Liver (tissue), 9 donors: ENCODE measurements around the gene RERE. TPM values are rescaled to one million over a fixed set of nuclear protein-coding genes. Genes with fewer than 3 reads are reported as not detected.
"Not testable (repeated sequence)": the region's sequence is repeated elsewhere in the genome, so short reads cannot be mapped to it uniquely, and the experiment has no call there.

Experiments
- DNase-seq: peaks from one replicate; pipeline ENCODE4 v3.0.0-alpha.2; 2017; ENCODE audit warnings: low spot score
- H3K27ac ChIP-seq, 2 donors: one replicate each; pipeline ENCODE4 v1.7.0; 2013; ENCODE audit warnings: inconsistent platforms in 2 of 2, low read length in 2 of 2, control low read depth in 1 of 2, low read depth in 1 of 2, mild to moderate bottlenecking in 1 of 2
- H3K27me3 ChIP-seq, 4 donors: one replicate each; pipeline versions ENCODE4 v1.6.1 to v1.7.0; 2013; ENCODE audit warnings: low read length in 3 of 4, inconsistent platforms in 1 of 4, mild to moderate bottlenecking in 1 of 4, moderate library complexity in 1 of 4; ENCODE audit not compliant: control insufficient read depth in 4 of 4, insufficient read depth in 4 of 4
- H3K36me3 ChIP-seq, 4 donors: one replicate each; pipeline versions ENCODE4 v1.6.1 to v1.7.0; 2013; ENCODE audit warnings: low read length in 3 of 4, mild to moderate bottlenecking in 3 of 4, low read depth in 1 of 4, moderate library complexity in 1 of 4; ENCODE audit not compliant: control insufficient read depth in 4 of 4, insufficient read depth in 3 of 4
- H3K4me1 ChIP-seq, 4 donors: one replicate each; pipeline versions ENCODE4 v1.6.1 to v1.7.0; 2013; ENCODE audit warnings: low read length in 3 of 4, mild to moderate bottlenecking in 3 of 4, moderate library complexity in 1 of 4; ENCODE audit not compliant: control insufficient read depth in 4 of 4, insufficient read depth in 4 of 4
- H3K4me3 ChIP-seq, 3 donors: one replicate each; pipeline versions ENCODE4 v1.6.1 to v1.7.0; 2013; ENCODE audit warnings: low read length in 3 of 3, control low read depth in 1 of 3, low read depth in 1 of 3, mild to moderate bottlenecking in 1 of 3
- H3K9ac ChIP-seq, 2 donors: one replicate each; pipeline ENCODE4 v1.7.0; 2013; ENCODE audit warnings: low read length in 2 of 2, mild to moderate bottlenecking in 2 of 2, moderate library complexity in 2 of 2, control low read depth in 1 of 2, low read depth in 1 of 2
- H3K9me3 ChIP-seq, 4 donors: one replicate each; pipeline versions ENCODE4 v1.6.1 to v1.7.0; 2013; ENCODE audit warnings: low read length in 3 of 4; ENCODE audit not compliant: control insufficient read depth in 4 of 4
- FOXA1 ChIP-seq: IDR thresholded peaks from 2 replicates; pipeline ENCODE4 v1.6.1; 2016; ENCODE audit warnings: antibody characterized with exemption
- FOXA2 ChIP-seq: IDR thresholded peaks from 2 replicates; pipeline ENCODE4 v1.6.1; 2016; ENCODE audit warnings: antibody characterized with exemption
- GABPA ChIP-seq, 2 donors: IDR thresholded peaks in 1 of 2; conservative IDR thresholded peaks in 1 of 2; 2 replicates each; pipeline ENCODE4 v1.6.1; 2016; ENCODE audit warnings: antibody characterized with exemption in 2 of 2, mild to moderate bottlenecking in 1 of 2, moderate library complexity in 1 of 2
- HNF4A ChIP-seq, 2 donors: conservative IDR thresholded peaks; 2 replicates each; pipeline ENCODE4 v1.6.1; 2016; ENCODE audit warnings: antibody characterized with exemption in 2 of 2, mild to moderate bottlenecking in 2 of 2
- JUND ChIP-seq, 2 donors: IDR thresholded peaks; 2 replicates each; pipeline ENCODE4 v1.6.1; 2016; ENCODE audit warnings: antibody characterized with exemption in 2 of 2
- NR2F2 ChIP-seq: IDR thresholded peaks from 2 replicates; pipeline ENCODE4 v1.6.1; 2016; ENCODE audit warnings: antibody characterized with exemption
- RAD21 ChIP-seq, 2 donors: IDR thresholded peaks; 2 replicates each; pipeline ENCODE4 v1.6.1; 2016; ENCODE audit warnings: antibody characterized with exemption in 2 of 2, mild to moderate bottlenecking in 2 of 2
- RXRA ChIP-seq, 2 donors: IDR thresholded peaks; 2 replicates each; pipeline ENCODE4 v1.6.1; 2017 to 2018; ENCODE audit warnings: antibody characterized with exemption in 2 of 2, mild to moderate bottlenecking in 1 of 2
- SP1 ChIP-seq: IDR thresholded peaks from 2 replicates; pipeline ENCODE4 v1.6.1; 2018; ENCODE audit warnings: antibody characterized with exemption, mild to moderate bottlenecking
- WGBS: extraction: QIAGEN DNeasy Blood & Tissue Kit; methylation state at CpG from one replicate; pipeline ENCODE4 v1.1.7; 2013; 5-methylcytosine and 5-hydroxymethylcytosine counted together
- polyA plus RNA-seq, 2 donors: library from polyadenylated mRNA; stranded (reverse) in 1 of 2; unstranded in 1 of 2; fragments of 200-250 nt in 1 of 2; fragments of >200 nt in 1 of 2; fragmentation: Nextera tagmentation in 1 of 2; extraction: Ambion mirVana in 1 of 2; gene quantifications; one replicate each; pipeline versions ENCODE4 v1.2.1 to v1.2.3, GENCODE V29; 2013 to 2015
- total RNA-seq, 2 donors: library from RNA; depleted of rRNA; stranded (reverse); fragments of >200 nt; gene quantifications; one replicate each; pipeline ENCODE4 v1.2.3, GENCODE V29; 2014
- TF ChIP-seq, protein P1 (sequence below): fragments of 150-350 bp; IDR thresholded peaks from 2 replicates; pipeline ENCODE4 v1.5.1; 2017; ENCODE audit warnings: improper control_type of control experiment, low read depth, low read length; ENCODE audit not compliant: missing input control
- TF ChIP-seq, protein P2 (sequence below): IDR thresholded peaks from 2 replicates; pipeline ENCODE4 v1.6.1; 2016; ENCODE audit warnings: antibody characterized with exemption, mild to moderate bottlenecking
- TF ChIP-seq, protein P3 (sequence below): IDR thresholded peaks from 2 replicates; pipeline ENCODE4 v1.6.1; 2016; ENCODE audit warnings: antibody characterized with exemption
- donor health status: healthy.
- donor health status: healthy.
- donor health status: healthy.
- donor health status: healthy.
- donor health status: healthy.

RERE gene
- total and polyA plus RNA-seq, 4 donors: 9.8 to 49.1 (median 24.8) TPM

DNA sequence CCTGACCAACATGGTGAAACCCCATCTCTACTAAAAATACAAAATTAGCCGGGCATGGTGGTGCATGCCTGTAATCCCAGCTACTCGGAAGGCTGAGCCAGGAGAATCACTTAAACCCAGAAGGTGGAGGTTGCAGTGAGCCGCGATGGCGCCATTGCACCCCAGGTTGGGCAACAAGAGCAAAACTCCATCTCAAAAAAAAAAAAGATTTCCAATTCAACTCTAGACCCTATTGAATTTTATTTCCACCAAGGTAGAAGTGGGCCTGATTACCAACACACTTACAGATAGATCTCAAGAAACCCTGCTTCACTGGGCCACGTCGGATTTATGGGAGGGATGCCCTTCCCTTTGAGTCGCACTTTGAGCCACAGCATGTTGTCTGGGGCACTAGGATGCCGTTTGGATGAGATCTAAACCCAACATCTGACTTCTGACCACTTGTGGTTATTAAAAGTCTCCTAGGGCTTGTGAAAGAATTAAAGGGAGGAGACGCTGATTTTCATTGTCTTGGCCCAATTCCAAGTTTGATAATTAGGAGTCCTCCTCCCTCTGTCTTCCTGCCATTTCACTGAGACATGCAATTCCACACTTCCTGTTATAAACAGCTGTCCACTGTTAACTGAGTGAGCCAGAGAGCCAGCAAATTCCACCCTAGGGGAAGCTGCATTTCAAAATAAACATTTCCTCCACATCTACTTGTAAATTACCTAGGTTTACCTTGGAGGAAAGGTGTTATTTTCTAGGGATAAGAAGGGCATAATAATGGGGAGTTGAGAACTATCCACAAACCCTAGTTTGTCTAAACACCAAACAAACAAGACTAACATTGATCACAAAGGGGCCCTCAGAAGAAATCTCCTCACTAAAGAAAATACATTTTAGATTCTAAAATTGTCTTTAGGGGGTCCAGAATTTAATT, 5.2 kb upstream of the RERE start:
- no peak for DNase-seq
- no peak overlapping the region for H3K27ac ChIP-seq
- H3K9me3 ChIP-seq: no peaks in the 10 kb centered on the region
- no peak overlapping the region for H3K4me3 ChIP-seq
- no peaks in the 10 kb centered on the region for H3K27me3 ChIP-seq
- WGBS: 70% methylated on average over 10 of the region's 10 CpGs
- H3K9ac ChIP-seq: no peak overlapping the region
- H3K4me1 ChIP-seq: peaks cover 0 to 9% (median 5%) of the 10 kb centered on the region in 4 donors
- TF ChIP-seq, protein P1, sequence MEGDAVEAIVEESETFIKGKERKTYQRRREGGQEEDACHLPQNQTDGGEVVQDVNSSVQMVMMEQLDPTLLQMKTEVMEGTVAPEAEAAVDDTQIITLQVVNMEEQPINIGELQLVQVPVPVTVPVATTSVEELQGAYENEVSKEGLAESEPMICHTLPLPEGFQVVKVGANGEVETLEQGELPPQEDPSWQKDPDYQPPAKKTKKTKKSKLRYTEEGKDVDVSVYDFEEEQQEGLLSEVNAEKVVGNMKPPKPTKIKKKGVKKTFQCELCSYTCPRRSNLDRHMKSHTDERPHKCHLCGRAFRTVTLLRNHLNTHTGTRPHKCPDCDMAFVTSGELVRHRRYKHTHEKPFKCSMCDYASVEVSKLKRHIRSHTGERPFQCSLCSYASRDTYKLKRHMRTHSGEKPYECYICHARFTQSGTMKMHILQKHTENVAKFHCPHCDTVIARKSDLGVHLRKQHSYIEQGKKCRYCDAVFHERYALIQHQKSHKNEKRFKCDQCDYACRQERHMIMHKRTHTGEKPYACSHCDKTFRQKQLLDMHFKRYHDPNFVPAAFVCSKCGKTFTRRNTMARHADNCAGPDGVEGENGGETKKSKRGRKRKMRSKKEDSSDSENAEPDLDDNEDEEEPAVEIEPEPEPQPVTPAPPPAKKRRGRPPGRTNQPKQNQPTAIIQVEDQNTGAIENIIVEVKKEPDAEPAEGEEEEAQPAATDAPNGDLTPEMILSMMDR: no peak
- TF ChIP-seq FOXA2: no peak
- peak; percentile 35 for TF ChIP-seq NR2F2
- peak in 1 of 2 donors; percentile 24 for TF ChIP-seq RAD21 (IDR thresholded peaks at IDR 0.05)
- no peak for TF ChIP-seq FOXA1
- TF ChIP-seq, protein P2, sequence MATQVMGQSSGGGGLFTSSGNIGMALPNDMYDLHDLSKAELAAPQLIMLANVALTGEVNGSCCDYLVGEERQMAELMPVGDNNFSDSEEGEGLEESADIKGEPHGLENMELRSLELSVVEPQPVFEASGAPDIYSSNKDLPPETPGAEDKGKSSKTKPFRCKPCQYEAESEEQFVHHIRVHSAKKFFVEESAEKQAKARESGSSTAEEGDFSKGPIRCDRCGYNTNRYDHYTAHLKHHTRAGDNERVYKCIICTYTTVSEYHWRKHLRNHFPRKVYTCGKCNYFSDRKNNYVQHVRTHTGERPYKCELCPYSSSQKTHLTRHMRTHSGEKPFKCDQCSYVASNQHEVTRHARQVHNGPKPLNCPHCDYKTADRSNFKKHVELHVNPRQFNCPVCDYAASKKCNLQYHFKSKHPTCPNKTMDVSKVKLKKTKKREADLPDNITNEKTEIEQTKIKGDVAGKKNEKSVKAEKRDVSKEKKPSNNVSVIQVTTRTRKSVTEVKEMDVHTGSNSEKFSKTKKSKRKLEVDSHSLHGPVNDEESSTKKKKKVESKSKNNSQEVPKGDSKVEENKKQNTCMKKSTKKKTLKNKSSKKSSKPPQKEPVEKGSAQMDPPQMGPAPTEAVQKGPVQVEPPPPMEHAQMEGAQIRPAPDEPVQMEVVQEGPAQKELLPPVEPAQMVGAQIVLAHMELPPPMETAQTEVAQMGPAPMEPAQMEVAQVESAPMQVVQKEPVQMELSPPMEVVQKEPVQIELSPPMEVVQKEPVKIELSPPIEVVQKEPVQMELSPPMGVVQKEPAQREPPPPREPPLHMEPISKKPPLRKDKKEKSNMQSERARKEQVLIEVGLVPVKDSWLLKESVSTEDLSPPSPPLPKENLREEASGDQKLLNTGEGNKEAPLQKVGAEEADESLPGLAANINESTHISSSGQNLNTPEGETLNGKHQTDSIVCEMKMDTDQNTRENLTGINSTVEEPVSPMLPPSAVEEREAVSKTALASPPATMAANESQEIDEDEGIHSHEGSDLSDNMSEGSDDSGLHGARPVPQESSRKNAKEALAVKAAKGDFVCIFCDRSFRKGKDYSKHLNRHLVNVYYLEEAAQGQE: peak; percentile 22
- TF ChIP-seq GABPA (IDR thresholded peaks at IDR 0.05 in 1 of 2, conservative IDR thresholded peaks at IDR 0.05 in 1 of 2): peak in 1 of 2 donors; percentile 35
- TF ChIP-seq, protein P3, sequence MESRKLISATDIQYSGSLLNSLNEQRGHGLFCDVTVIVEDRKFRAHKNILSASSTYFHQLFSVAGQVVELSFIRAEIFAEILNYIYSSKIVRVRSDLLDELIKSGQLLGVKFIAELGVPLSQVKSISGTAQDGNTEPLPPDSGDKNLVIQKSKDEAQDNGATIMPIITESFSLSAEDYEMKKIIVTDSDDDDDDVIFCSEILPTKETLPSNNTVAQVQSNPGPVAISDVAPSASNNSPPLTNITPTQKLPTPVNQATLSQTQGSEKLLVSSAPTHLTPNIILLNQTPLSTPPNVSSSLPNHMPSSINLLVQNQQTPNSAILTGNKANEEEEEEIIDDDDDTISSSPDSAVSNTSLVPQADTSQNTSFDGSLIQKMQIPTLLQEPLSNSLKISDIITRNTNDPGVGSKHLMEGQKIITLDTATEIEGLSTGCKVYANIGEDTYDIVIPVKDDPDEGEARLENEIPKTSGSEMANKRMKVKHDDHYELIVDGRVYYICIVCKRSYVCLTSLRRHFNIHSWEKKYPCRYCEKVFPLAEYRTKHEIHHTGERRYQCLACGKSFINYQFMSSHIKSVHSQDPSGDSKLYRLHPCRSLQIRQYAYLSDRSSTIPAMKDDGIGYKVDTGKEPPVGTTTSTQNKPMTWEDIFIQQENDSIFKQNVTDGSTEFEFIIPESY: no peak
- TF ChIP-seq RXRA (IDR thresholded peaks at IDR 0.05): peak in 1 of 2 donors; percentile 12
- no peak for TF ChIP-seq HNF4A (conservative IDR thresholded peaks at IDR 0.05)
- peak; percentile 38 for TF ChIP-seq SP1
- H3K36me3 ChIP-seq: no peaks in the 10 kb centered on the region

DNA sequence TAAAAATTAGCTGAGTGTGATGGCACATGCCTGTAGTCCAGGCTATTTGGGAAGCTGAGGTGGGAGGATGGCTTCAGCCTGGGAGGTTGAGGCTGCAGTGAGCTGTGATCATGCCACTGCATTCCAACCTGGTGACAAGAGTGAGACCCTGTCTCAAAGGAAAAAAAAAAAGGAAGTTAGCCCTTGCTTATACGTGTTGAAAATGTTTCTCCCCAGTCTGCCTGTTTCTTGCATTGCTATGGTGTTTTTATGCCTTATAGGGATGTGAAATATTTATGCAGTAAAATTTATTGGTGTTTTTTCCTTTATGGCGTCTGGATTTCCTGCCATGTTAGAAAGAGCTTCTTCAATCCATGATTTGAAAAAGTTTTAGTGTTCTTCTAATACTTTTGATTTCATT, 3.6 kb upstream of the RERE start:
- Histone ChIP-seq H3K9ac (no peak overlapping the region), H3K4me1 (peaks cover 0 to 16% (median 10%) of the 10 kb centered on the region in 4 donors), H3K4me3 (no peak overlapping the region), H3K9me3 (no peaks in the 10 kb centered on the region), H3K27ac (no peak overlapping the region), H3K36me3 (no peaks in the 10 kb centered on the region), H3K27me3 (no peaks in the 10 kb centered on the region)
- TF ChIP-seq RXRA (IDR thresholded peaks at IDR 0.05) (no peak), JUND (IDR thresholded peaks at IDR 0.05) (no peak), HNF4A (conservative IDR thresholded peaks at IDR 0.05) (no peak)
- DNase-seq: no peak
- WGBS: 70% methylated on average over 2 of the region's 2 CpGs

DNA sequence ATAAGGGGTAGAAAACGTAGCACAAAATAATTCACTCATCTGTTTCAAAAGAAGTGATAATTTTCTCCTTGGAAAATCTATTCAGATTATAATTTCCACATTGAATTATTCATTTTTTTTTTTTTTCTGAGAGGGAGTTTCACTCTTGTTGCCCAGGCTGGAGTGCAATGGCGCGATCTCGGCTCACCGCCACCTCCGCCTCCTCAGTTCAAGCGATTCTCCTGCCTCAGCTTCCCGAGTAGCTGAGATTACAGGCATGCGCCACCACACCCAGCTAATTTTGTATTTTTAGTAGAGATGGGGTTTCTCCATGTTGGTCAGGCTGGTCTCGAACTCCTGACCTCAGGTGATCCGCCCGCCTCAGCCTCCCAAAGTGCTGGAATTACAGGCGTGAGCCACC, 1.3 kb upstream of the RERE start:
- H3K36me3 ChIP-seq, H3K27ac ChIP-seq, H3K9me3 ChIP-seq, H3K4me3 ChIP-seq, DNase-seq, H3K27me3 ChIP-seq: not testable (repeated sequence)
- WGBS: 93% methylated on average over 13 of the region's 13 CpGs
- peak overlapping the region in 1 of 2 donors; percentile 99 for H3K9ac ChIP-seq
- H3K4me1 ChIP-seq: peaks cover 0 to 34% (median 29%) of the 10 kb centered on the region in 4 donors
